SK-N-SH treated with all-trans-retinoic acid at 6 μM for 48 hours (cell line): ENCODE data around the gene REPS2.

ENCODE experiments used
- ATAC-seq: fragments of 200-7000 bp; cut with Tn5 transposase; 3 replicates; pipeline ENCODE4 v1.9.1; 2020; ENCODE audit warnings: mild to moderate bottlenecking, moderate library complexity
- ARNTL ChIP-seq: fragments of 450-650 bp; formaldehyde crosslinking; IDR thresholded peaks from 2 replicates; pipeline ENCODE4 v1.5.0; 2020; ENCODE audit warnings: low read depth, mild to moderate bottlenecking, moderate library complexity, borderline replicate concordance
- BACH2 ChIP-seq: fragments of 250-450 bp; sonication (Bioruptor Pico); IDR thresholded peaks from 2 replicates; pipeline ENCODE4 v1.9.0; 2021; ENCODE audit warnings: mild to moderate bottlenecking, borderline replicate concordance
- CREB5 ChIP-seq: fragments of 250-450 bp; sonication (Bioruptor Pico); IDR thresholded peaks from 2 replicates; pipeline ENCODE4 v1.5.1; 2020; ENCODE audit warnings: low read depth, mild to moderate bottlenecking, moderate library complexity
- CSDC2 ChIP-seq: fragments of 250-450 bp; sonication (Bioruptor Pico); IDR thresholded peaks from 2 replicates; pipeline ENCODE4 v1.5.0; 2020; ENCODE audit warnings: mild to moderate bottlenecking, moderate library complexity
- ESRRG ChIP-seq: fragments of 250-450 bp; sonication (Bioruptor Pico); IDR thresholded peaks from 2 replicates; pipeline ENCODE4 v1.6.1; 2021; ENCODE audit warnings: mild to moderate bottlenecking
- GLIS3 ChIP-seq: fragments of 250-450 bp; sonication (Bioruptor Pico); IDR thresholded peaks from 2 replicates; pipeline ENCODE4 v1.5.0; 2020; ENCODE audit warnings: mild to moderate bottlenecking, moderate library complexity
- OSR1 ChIP-seq: fragments of 250-450 bp; sonication (Bioruptor Pico); IDR thresholded peaks from 2 replicates; pipeline ENCODE4 v1.8.0; 2022; ENCODE audit warnings: moderate library complexity, mild to moderate bottlenecking, inconsistent platforms
- PATZ1 ChIP-seq: fragments of 250-450 bp; sonication (Bioruptor Pico); IDR thresholded peaks from 2 replicates; pipeline ENCODE4 v1.8.0; 2020; ENCODE audit warnings: mild to moderate bottlenecking, moderate library complexity, borderline replicate concordance
- PPARA ChIP-seq: fragments of 250-450 bp; sonication (Bioruptor Pico); IDR thresholded peaks from 2 replicates; pipeline ENCODE4 v1.5.0; 2020; ENCODE audit warnings: mild to moderate bottlenecking, borderline replicate concordance
- RARB ChIP-seq: fragments of 250-450 bp; sonication (Bioruptor Pico); IDR thresholded peaks from 2 replicates; pipeline ENCODE4 v1.8.0; 2021; ENCODE audit warnings: mild to moderate bottlenecking, moderate library complexity
- SNAI2 ChIP-seq: fragments of 250-450 bp; sonication (Bioruptor Pico); IDR thresholded peaks from 2 replicates; pipeline ENCODE4 v1.5.0; 2020; ENCODE audit warnings: mild to moderate bottlenecking, moderate library complexity
- TOX ChIP-seq: fragments of 250-450 bp; sonication (Bioruptor Pico); IDR thresholded peaks from 2 replicates; pipeline ENCODE4 v1.8.0; 2021; ENCODE audit warnings: mild to moderate bottlenecking, moderate library complexity, borderline replicate concordance
- TSHZ2 ChIP-seq: fragments of 250-450 bp; sonication (Bioruptor Pico); IDR thresholded peaks from 2 replicates; pipeline ENCODE4 v1.5.0; 2020; ENCODE audit warnings: mild to moderate bottlenecking, moderate library complexity
- ZC3H10 ChIP-seq: fragments of 250-450 bp; sonication (Bioruptor Pico); IDR thresholded peaks from 2 replicates; pipeline ENCODE4 v1.5.1; 2021; ENCODE audit warnings: mild to moderate bottlenecking, moderate library complexity
- ZFP3 ChIP-seq: fragments of 250-450 bp; sonication (Bioruptor Pico); IDR thresholded peaks from 2 replicates; pipeline ENCODE4 v1.5.0; 2020; ENCODE audit warnings: mild to moderate bottlenecking, moderate library complexity
- ZFP30 ChIP-seq: fragments of 450-650 bp; formaldehyde crosslinking; IDR thresholded peaks from 2 replicates; pipeline ENCODE4 v1.5.0; 2022; ENCODE audit warnings: mild to moderate bottlenecking, moderate library complexity
- ZNF8 ChIP-seq: fragments of 450-650 bp; formaldehyde crosslinking; IDR thresholded peaks from 2 replicates; pipeline ENCODE4 v1.5.0; 2020; ENCODE audit warnings: mild to moderate bottlenecking, moderate library complexity
- TF ChIP-seq, protein P1 (sequence below): fragments of 250-450 bp; sonication (Bioruptor Pico); IDR thresholded peaks from 2 replicates; pipeline ENCODE4 v1.8.0; 2021; ENCODE audit warnings: low read depth, mild to moderate bottlenecking, moderate library complexity, borderline replicate concordance

REPS2 gene

DNA sequence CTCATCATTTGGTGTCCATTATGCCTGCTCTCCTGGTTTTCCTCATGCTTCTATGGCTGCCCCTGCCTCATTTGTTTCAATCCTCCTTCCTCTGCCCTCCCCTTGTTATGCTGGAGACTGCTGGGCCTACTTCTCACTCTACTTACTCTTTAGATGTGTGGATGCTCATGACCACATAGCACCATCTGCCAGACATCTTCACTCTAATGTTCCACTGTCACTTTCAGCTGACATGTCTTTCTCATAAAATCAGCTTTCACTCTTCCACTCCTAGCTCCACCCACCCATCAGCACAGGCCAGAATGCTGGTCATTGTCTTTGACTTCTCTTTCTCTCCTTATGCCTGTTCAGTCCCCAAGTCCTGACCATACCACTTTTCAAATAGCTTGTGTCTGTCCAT is 86.8 kb downstream of the REPS2 start:
- TF ChIP-seq CSDC2 (CRISPR knock-in tag) (no peak), ZNF8 (CRISPR knock-in tag) (no peak), PATZ1 (CRISPR knock-in tag) (no peak), TSHZ2 (CRISPR knock-in tag) (no peak), BACH2 (CRISPR knock-in tag) (no peak), ARNTL (CRISPR knock-in tag) (no peak), ZFP30 (CRISPR knock-in tag) (no peak), OSR1 (no peak), CREB5 (CRISPR knock-in tag) (no peak), ZC3H10 (CRISPR knock-in tag) (no peak), ZFP3 (CRISPR knock-in tag) (no peak)
- TF ChIP-seq, all 23 proteins: peak for 0

DNA sequence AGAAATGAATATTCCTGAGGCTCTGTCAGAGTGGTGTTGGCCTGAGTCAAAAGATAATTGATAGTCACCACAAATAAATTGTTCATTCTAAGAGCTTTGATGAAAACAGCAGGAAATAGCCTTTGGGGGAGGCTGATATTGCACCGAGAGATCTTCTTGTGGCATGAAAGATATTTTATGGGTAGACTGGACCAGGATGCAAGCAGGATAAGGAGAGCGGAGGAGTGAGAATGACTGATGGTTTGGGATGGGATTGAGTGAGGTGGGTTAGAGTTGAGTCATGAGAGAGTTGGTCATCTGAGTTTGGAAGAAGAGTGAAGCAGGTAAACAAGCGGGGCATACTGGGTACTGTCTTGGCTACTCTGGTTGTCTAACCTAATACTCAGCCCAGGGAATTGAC is 88.7 kb downstream of the REPS2 start:
- TF ChIP-seq TOX (no peak), ESRRG (CRISPR knock-in tag) (no peak)
- ATAC-seq: no peak

More for the DNA sequence above, 86.8 kb downstream of the REPS2 start:
- no peak for ATAC-seq

GRCh38 chrX:17036171-17036961 is 89.9 kb downstream of the REPS2 start:
- TF ChIP-seq RARB (CRISPR knock-in tag): no peak
- TF ChIP-seq SNAI2 (CRISPR knock-in tag): no peak
- TF ChIP-seq ZNF8 (CRISPR knock-in tag): no peak
- TF ChIP-seq, protein P1, sequence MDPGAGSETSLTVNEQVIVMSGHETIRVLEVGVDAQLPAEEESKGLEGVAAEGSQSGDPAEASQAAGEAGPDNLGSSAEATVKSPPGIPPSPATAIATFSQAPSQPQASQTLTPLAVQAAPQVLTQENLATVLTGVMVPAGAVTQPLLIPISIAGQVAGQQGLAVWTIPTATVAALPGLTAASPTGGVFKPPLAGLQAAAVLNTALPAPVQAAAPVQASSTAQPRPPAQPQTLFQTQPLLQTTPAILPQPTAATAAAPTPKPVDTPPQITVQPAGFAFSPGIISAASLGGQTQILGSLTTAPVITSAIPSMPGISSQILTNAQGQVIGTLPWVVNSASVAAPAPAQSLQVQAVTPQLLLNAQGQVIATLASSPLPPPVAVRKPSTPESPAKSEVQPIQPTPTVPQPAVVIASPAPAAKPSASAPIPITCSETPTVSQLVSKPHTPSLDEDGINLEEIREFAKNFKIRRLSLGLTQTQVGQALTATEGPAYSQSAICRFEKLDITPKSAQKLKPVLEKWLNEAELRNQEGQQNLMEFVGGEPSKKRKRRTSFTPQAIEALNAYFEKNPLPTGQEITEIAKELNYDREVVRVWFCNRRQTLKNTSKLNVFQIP (CRISPR knock-in tag): no peak
- no peak for TF ChIP-seq TOX
- TF ChIP-seq GLIS3: no peak
- no peak for TF ChIP-seq CREB5 (CRISPR knock-in tag)
- no peak for TF ChIP-seq TSHZ2 (CRISPR knock-in tag)
- TF ChIP-seq PPARA (CRISPR knock-in tag): no peak
- no peak for ATAC-seq
